NOMO-1 treated with DMSO at 0.1 percent for 48 hours (cell line): ENCODE data around the gene MLST8.
A peak's percentile ranks its signal among the peaks of the same experiment; 100 is the strongest.
"Not testable (repeated sequence)": the region's sequence is repeated elsewhere in the genome, so short reads cannot be mapped to it uniquely, and the experiment has no call there.

ENCODE experiments used
- DNase-seq: peaks from one replicate; lab custom pipeline; 2025; ENCODE audit not compliant: unreplicated experiment; lab: John Stamatoyannopoulos, UW

Gene MLST8

DNA sequence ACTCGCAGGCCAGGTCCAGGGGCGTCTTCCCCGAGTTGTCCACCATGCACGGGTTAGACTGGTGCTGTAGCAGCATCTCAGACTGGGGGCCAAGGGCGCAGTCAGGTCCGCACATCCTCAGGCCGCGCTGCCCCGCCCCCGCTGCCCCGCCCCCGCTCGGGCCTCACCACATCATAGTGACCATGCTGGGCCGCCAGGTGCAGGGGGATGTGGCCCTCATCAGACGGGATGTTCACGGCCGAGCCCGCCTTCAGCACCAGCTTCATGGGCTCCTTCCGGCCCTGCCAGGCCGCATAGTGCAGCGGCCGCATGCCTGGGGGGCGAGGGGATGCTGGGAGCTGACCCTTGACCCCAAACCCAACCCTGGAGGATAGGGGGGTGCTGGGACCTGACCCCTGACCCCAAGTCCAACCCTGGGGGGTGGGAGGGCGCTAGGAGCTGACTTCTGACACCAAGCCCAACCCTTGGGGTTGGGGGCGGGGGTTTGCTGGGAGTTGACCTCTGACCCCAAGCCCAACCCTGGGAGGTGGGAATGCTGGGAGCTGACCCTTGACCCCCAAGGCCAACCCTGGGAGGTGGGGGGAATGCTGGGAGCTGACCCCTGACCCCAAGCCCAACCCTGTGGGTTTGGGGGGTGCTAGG lies 15.9 kb upstream of the MLST8 start:
- no peak for DNase-seq

DNA sequence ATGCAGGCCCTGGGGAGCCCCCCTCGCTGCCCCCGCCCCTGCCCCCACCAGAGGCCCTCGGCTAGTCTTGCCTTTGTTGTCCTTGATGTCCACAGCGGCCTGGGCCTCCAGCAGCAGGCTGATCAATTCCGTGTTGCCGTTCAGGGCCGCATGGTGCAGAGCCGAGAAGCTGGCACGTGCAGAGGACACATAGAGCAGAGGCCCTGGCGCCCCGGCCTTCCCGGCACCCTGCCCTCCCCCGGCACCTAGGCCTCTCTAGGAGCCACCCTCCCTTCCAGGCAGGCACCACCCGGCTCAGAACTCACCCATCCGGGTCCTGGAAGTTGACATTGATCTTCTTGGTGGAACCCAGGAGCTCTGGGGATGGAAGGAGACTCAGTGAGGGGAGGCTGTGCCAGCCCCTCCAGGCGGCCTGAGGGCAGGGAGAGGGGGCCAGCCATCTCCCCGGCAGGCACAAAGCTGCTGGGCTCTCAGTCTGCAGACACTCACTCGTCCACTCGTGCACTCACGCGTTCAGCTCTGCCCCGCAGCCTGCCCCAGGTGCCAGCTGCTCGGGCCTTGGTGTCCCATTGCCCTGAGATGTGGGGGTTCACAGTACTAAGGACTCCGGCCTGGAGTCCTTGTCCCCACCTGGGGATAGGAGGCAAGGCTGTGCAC lies 15.1 kb upstream of the MLST8 start:
- DNase-seq: no peak

DNA sequence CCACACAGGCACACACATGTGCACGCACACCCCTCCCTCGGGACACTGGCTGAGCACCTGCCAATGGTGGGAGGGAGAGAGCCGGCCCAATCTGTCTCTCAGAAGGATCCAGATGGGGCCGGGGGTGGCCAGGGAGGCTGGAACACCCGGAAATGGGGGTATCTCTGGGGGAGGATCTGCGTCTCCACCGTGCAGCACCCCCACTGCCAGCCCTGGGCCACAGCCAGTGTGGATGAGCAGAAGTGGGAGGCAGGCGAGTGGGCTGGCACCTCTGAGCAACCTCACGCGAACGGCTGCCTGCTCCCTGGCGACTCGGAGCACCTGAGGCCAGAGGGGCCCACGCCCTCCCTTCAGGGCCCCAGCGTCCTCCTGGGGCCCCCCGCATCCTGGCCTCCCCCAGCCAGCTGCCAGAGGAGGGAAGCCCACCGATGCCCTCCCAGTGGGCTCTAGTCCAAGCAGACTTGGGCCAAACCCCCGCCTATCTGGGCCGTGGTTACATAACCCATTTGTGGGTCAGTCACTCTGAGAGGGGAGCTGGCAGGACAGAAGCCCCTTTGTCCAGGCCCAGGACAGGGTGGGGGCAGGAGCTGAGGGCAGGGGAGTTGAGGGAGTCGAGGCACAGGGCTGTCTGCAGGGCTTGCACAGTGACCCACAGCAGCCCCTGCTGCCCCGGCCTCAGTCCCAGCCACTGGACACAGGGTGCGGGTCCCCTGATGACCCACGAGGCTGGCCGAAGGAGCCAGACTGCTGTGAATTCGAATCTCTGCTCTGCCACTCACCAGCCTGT lies 14.4 kb upstream of the MLST8 start:
- DNase-seq: no peak

DNA sequence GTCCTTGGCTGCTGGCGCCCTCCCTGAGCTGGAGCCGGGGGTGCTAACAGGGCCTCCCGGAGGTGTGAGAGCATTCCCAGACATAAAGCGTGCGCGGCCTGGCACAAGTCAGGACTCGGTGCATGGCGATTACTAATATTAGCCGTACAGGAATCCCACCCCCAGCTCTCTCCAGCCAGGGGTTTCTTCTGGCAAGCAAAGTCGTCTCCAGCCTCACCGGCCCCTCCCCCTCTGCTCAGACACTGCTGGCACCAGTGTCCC lies 13.9 kb upstream of the MLST8 start:
- DNase-seq: no peak

DNA sequence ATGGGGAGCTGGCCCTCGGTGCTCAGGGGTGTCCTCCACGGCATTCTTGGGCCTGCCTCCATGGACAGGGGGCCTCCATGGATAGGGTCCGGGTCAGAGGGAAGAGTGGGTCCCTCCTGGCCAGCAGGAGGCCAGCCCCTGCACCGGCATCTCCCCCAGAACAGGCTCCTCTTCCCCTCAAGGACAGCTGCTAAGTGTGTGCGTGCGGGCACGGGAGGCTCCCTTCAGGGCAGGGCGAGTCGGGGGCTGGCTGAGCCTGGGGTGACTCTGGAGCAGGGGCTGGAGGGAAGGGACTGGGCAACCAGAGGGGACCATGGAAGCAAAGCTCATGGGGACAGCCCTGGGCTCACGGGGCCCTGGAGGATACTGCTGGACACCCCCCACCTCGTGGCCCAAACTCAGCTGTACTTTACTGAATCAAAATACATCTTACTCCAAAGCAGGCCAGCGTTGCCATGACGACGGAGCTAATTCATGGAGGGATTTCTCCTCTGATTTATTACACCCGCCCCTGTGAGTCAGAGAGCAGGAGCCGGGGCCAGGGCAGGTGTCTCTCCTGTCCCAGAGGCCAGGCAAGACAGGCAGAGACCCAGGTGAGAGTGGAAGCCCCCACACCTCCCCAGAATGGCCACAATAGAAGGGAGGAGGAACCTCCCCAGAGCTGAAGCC lies 11.0 kb upstream of the MLST8 start:
- DNase-seq: no peak

DNA sequence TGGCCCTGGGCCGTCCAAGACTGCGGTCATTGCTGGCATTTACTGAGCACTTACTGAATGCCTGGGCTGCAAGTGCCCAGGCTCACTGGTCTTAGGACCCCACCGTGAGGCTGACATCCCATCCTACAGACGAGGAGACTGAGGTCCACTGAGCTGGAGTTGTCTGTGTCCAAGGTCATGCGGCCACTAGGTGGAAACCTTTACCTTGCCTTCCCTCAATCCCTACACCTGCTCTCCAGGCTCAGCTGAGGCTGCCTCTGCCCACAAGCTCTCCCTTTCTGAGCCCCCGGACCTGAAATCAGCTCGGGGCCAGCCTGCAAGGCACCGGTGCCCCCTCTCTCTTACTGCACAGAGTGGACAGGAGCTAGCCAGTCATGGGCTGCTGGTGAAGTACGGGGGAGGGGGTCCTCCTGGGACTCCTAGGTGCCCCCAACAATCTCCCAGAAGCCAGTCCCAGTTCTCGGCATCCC lies 10.4 kb upstream of the MLST8 start:
- peak; percentile 67 for DNase-seq

DNA sequence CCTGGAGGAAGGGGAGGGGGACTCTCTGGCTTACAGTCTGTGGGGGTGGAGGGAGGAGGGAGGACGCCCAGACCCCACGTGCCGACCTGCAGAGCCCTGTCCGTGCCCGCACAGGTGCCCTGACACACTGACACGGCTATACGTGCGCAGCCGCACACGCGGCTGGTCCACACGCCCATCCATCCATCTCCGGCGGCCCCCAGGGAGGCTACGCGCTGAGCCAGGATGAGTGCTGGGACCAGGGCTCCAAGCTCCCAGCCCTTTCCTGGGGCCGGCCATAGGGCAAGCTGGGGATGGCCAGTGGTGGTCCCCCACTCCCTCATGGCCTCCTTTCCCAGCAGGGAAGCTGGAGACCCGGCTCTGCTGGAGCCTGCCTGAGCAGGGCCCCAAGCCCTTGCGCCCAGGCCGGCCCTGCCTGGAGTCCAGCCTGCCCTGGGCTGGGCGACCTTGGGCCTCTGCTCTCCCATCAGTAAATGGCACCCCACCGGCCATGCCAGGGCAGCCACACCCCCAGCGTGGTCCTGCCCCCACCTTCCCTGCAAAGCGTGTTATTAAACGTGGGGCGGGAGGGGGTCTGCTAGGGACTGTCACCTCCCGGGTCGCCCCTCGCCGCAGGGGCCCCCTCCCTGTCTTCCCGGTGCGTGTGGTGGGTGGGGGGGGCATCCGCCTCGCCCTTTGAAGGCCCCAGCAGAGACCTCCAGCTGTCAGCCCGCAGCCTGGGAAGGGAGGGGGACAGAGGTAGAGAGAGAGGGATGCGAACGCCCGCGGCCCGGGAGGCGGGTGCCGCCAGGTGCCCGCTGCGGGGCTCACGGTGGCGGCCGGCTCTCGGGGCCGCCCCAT lies 9.7 kb upstream of the MLST8 start:
- DNase-seq: no peak

DNA sequence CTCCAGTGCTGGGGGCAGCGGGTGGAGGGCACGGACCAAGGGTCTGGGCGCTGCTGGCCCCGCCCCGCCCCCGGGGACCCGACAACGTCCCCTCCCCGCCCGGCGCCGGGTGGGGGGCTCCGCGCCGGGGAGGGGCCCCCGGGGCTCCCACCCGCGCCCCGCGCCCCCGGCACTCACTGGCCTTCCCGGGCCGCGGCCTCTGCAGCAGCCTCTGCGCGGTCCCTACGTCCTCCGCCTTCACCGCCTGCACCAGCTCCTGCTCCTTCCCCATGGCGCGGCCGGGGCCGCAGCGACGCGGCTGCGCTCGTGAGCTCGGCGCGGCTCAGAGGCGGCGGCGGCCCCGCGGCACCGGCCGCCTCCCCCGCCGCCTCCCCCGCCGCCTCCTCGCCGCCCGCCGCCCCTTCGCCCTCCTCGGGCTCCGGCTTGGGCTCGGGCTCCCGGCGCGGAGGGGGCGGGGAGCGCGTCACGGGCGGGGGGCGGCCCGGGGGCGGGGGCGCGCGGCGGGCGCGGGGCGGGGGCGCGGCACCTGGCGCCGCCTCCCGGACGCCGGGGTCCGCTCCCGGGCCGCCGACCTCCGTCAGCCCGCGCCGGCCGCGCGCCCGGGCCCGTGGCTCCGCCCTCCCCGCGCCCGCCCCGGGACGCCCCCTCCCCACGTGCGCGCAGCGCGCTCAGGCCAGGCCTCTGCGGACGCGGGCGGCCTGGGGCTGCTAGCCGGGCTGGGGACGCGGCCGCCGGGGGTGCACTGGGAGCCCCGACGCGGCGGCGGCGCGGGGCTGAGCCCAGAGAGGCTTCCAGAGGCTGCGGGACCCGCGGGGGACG lies 8.9 kb upstream of the MLST8 start, which contains the start of gene CASKIN1:
Gene CASKIN1, minus strand, starts transcription at position 444 of the 819 bp plus-strand sequence. Its CDS starts 173 bp downstream, at position 271.
- DNase-seq: no peak

DNA sequence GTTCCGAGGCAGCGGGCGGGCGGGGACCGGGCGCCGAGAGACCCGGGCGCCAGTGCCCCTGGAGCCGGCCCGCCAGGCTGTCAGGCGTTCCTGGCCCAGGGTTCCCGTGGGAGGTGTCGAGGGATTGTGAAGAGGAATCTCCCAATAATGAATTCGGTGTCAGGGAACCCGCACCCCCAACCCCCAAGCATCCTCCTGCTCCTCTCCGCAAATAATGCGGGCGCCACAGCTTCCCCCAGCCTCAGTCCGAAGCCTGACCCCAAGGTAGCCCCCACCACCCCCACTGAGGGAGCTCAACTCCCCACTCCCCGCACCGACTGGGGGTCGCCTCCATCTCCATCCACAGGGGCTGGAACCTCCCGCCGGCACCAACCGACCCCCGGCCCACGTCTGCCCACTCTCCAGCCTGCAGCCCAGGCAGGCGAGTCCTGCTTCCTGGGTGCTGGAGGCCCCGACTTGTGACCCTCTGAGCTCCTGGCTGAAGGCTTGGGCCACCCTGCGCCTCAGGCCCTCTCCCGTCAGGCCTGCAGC lies 8.2 kb upstream of the MLST8 start:
- DNase-seq: no peak

DNA sequence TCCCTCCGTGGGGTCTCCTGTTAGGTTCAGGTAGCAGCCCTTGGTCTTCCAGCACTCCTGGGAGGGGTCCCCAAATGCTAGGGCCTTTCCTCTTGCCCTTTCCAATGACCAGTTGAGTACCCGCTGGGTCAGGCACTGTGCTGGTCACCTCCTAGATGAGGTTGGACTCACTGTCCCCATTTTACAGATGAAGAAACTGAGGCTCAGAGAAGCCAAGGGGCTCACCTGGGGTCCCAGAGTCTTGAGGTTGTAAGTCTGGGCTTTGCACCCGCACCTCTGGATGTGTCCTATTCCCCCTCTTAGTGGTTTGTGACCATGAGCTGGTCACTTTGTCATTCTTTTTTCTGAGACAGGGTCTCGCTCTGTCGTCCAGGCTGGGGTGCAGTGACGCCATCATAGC lies 7.5 kb upstream of the MLST8 start:
- DNase-seq: no peak

DNA sequence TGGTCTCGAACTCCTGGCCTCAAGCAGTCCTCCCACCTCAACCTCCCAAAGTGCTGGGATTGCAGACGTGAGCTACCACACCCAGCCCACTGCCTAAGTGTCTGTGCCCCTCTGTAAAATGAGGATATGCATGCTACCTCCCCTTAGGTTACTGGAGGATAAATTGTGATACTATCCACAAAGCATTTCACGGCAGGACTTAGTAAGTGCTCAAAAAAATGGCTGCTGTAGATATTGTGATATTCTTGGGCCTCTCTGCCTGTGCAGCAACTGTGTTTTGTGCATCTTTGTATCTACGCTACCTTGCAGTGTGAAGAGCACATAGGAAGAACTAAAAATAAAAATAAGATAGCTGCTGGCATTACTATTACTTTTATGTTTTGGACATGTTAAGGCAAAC lies 7.0 kb upstream of the MLST8 start:
- DNase-seq: no peak

DNA sequence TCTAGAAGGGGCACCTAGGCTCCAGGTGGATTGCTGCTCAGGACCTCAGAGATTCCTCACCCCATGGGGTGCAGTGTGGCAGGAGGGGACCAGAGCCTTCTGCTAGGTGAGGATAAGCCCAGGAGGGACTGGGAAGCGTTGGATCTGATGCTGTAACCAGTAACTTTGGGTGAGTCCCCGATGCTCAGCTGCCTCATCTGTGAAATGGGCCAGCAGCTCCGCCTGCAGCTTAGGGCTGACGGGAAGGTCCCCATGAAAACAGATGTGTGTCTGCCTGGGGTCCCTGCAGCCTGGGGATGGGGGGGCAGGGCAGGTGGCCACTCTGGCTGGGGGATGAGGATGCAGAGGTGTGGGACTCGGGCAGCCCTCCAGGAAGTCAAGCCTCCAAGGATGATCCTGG lies 6.2 kb upstream of the MLST8 start:
- no peak for DNase-seq

DNA sequence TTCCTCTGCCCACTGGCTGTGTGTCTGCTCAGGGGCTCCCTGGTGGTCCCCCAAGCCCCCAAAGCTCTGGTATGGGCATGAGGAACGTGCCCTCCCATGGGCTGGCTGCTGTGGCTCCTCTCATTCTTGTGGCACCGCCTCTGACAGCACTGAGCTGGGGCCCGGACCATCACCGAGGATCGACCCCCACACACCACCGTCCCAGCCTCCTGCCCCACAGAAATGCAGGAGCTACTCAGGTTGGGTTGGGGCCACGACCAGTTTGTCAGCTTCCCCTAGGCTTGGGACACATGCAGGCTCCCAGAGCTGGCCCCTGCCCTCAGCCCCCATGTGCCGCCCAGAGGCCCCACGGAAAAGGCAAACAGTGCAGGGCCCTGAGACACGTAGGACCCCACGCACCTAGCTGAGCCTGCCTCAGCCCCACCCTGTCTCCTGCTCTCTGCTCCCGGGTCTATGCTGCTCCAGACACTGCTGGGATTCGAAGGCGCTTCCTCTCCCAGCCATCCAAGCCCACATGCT lies 5.6 kb upstream of the MLST8 start:
- no peak for DNase-seq

DNA sequence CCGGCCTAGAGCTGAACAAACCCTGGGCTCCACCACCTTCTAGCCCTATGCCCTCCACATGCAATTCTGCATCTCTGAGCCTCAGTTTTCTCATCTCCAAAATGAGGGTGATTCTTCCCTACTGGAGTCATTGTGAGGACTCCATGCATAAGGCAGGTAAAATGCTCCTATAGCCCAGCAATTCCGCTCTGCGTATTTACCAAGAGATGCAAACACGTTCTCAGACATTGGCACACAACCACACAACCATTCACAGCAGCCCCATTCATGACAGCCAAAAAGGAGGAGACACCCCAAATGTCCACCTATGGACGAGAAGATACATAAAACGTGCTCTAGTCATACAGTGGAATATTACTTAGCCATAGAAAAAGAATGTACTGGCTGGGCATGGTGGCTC lies 4.9 kb upstream of the MLST8 start:
- no peak for DNase-seq

DNA sequence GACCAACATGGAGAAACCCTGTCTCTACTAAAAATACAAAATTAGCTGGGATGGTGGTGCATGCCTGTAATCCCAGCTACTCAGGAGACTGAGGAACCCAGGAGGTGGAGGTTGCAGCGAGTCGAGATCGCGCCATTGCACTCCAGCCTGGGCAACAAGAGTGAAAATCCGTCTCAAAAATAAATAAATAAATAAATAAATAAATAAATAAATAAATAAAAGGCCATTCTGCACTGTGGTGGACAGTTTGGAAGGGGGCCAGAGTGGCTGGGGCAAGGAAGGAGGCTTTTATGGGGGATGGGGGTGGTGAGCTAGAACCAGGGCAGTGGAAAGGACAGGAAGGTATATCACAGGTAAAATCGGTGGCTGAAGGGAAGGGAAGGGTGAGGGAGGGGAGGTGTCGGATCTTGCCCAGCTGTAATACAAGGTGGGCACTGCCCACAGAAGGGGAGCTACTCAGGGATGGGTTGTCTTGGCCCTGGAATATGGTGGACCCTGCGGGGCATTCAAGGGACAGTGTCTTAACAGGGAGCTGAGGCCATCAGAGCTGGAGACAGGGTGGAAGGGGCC lies 2.0 kb upstream of the MLST8 start:
- DNase-seq: not testable (repeated sequence)

DNA sequence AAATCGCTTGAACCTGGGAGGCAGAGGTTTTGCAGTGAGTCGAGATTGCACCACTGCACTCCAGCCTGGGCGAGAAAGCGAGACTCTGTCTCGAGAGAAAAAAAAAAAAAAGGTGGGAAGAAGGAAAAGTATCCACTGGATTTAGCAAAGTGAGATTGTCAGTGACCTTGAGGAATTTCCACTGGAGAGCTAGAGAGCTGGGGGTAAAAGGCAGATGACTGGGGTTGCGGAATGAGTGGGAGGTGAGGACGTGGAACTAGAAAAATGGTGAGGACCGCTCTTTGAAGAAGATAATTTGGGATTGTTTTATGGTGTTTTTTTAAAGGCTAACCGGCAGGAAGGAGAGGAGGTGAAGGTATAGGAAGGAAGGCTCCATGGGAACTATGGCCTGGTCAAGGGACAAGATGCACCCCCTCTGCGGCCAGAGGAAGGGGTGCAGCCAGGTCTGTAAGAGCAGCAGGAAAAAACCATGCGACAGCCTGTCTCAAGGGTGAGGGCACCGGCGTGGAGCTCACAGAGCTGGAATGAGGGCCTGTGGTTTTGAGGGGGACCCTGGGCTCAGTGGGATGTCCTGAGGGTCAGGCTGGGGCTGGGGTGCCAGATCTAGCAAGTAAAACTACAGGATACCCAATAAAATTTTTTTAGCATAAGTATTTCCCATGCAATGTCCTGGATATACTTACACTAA lies 694 bp upstream of the MLST8 start:
- no peak for DNase-seq

DNA sequence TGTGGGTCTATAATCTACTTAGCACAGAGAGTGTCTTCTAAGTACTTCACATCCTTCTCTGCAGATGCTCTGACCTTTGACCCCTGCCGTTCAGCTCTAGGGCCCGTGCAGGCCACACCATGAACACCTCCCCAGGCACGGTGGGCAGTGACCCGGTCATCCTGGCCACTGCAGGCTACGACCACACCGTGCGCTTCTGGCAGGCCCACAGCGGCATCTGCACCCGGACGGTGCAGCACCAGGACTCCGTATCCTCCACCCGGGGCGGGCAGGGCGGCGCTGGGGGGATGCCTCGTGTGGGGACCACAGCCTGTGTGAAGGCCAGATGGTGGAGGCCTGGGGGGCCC lies 686 bp downstream of the MLST8 start:
- no peak for DNase-seq

DNA sequence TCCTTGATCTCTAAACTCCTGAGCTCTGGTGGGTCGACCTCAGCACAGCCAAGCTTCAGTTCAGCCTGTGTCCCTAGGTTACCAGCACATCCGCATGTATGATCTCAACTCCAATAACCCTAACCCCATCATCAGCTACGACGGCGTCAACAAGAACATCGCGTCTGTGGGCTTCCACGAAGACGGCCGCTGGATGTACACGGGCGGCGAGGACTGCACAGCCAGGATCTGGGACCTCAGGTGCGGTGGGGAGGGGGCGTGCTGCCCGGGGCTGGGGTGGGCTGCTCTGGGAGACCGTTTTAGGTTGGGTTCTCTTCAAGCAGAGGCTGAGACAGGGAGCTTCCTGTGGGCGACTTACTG lies 1.1 kb downstream of the MLST8 start:
- no peak for DNase-seq
